H9 (cell line): ENCODE data around the gene STK24. TPM values are rescaled to one million over a fixed set of nuclear protein-coding genes. Genes with fewer than 3 reads are reported as not detected.

Experiments used
- DNase-seq: peaks from one replicate; pipeline ENCODE4 v3.0.0-alpha.2; 2017
- H2AFZ ChIP-seq: one replicate; pipeline ENCODE4 v1.6.1; 2013; ENCODE audit warnings: mild to moderate bottlenecking, low read length, control low read depth, moderate library complexity
- H2AK5ac ChIP-seq: 2 replicates; pipeline ENCODE4 v1.6.1; 2013; ENCODE audit warnings: low read length, control low read depth, mixed read lengths; ENCODE audit not compliant: insufficient read length
- H2BK120ac ChIP-seq: one replicate; pipeline ENCODE4 v1.6.1; 2013; ENCODE audit warnings: low read depth, mild to moderate bottlenecking, low read length, control low read depth, inconsistent platforms; ENCODE audit not compliant: poor library complexity, severe bottlenecking
- H2BK12ac ChIP-seq: 2 replicates; pipeline ENCODE4 v1.6.1; 2013; ENCODE audit warnings: low read length, control low read depth, mixed read lengths, low read depth; ENCODE audit not compliant: insufficient read length
- H2BK15ac ChIP-seq: 2 replicates; pipeline ENCODE4 v1.6.1; 2013; ENCODE audit warnings: low read depth, low read length, control low read depth
- H2BK20ac ChIP-seq: one replicate; pipeline ENCODE4 v1.6.1; 2013; ENCODE audit warnings: low read depth, mild to moderate bottlenecking, low read length, control low read depth, inconsistent platforms; ENCODE audit not compliant: poor library complexity, severe bottlenecking
- H2BK5ac ChIP-seq: 2 replicates; pipeline ENCODE4 v1.6.1; 2013; ENCODE audit warnings: low read length, control low read depth, mixed read lengths; ENCODE audit not compliant: insufficient read length
- H3K14ac ChIP-seq: 2 replicates; pipeline ENCODE4 v1.6.1; 2013; ENCODE audit warnings: low read length, control low read depth; ENCODE audit not compliant: insufficient read depth
- H3K18ac ChIP-seq: 2 replicates; pipeline ENCODE4 v1.6.1; 2013; ENCODE audit warnings: low read depth, mild to moderate bottlenecking, mixed read lengths, low read length, control low read depth; ENCODE audit not compliant: insufficient read length
- H3K23ac ChIP-seq: 2 replicates; pipeline ENCODE4 v1.6.1; 2013; ENCODE audit warnings: low read length, control low read depth, mixed read lengths, low read depth; ENCODE audit not compliant: insufficient read length
- H3K23me2 ChIP-seq: 2 replicates; pipeline ENCODE4 v1.6.1; 2013; ENCODE audit warnings: low read depth, mild to moderate bottlenecking, mixed read lengths, low read length, control low read depth; ENCODE audit not compliant: insufficient read length, poor library complexity, severe bottlenecking
- H3K27ac ChIP-seq: 2 replicates; pipeline ENCODE4 v1.5.1; 2013; ENCODE audit warnings: low read length, control low read depth, mixed read lengths, low read depth; ENCODE audit not compliant: insufficient read length
- H3K27me3 ChIP-seq: 2 replicates; pipeline ENCODE4 v1.6.1; 2013; ENCODE audit warnings: low read length, control low read depth, inconsistent platforms; ENCODE audit not compliant: insufficient read depth
- H3K4ac ChIP-seq: 2 replicates; pipeline ENCODE4 v1.6.1; 2013; ENCODE audit warnings: low read depth, mild to moderate bottlenecking, control low read depth, inconsistent platforms, low read length, moderate library complexity
- H3K4me1 ChIP-seq: 2 replicates; pipeline ENCODE4 v1.6.1; 2013; ENCODE audit warnings: low read length, control low read depth, inconsistent platforms; ENCODE audit not compliant: insufficient read depth
- H3K4me2 ChIP-seq: 2 replicates; pipeline ENCODE4 v1.6.1; 2013; ENCODE audit warnings: low read length, control low read depth, mixed read lengths; ENCODE audit not compliant: insufficient read length, insufficient read depth
- H3K56ac ChIP-seq: 2 replicates; pipeline ENCODE4 v1.6.1; 2013; ENCODE audit warnings: low read depth, mild to moderate bottlenecking, mixed read lengths, low read length, control low read depth; ENCODE audit not compliant: insufficient read length
- H3K79me1 ChIP-seq: 2 replicates; pipeline ENCODE4 v1.6.1; 2013; ENCODE audit warnings: low read depth, mild to moderate bottlenecking, moderate library complexity, low read length, control low read depth, inconsistent platforms; ENCODE audit not compliant: insufficient read depth, poor library complexity, severe bottlenecking
- H3K79me2 ChIP-seq: 2 replicates; pipeline ENCODE4 v1.6.1; 2013; ENCODE audit warnings: low read length, control low read depth, inconsistent platforms; ENCODE audit not compliant: insufficient read depth
- H3K9ac ChIP-seq: 2 replicates; pipeline ENCODE4 v1.6.1; 2013; ENCODE audit warnings: low read length, control low read depth, mixed read lengths; ENCODE audit not compliant: insufficient read length; ENCODE audit errors: extremely low read depth
- H3K9me3 ChIP-seq: one replicate; pipeline ENCODE4 v1.6.1; 2013; ENCODE audit warnings: low read depth, low read length, inconsistent platforms; ENCODE audit not compliant: control insufficient read depth
- H3T11ph ChIP-seq: one replicate; pipeline ENCODE4 v1.6.1; 2013; ENCODE audit warnings: mild to moderate bottlenecking, low read length, control low read depth, inconsistent platforms
- H4K20me1 ChIP-seq: one replicate; pipeline ENCODE4 v1.6.1; 2013; ENCODE audit not compliant: control insufficient read depth, insufficient read length, insufficient read depth
- H4K5ac ChIP-seq: 2 replicates; pipeline ENCODE4 v1.6.1; 2013; ENCODE audit warnings: low read depth, mild to moderate bottlenecking, mixed read lengths, low read length, control low read depth; ENCODE audit not compliant: insufficient read length
- H4K8ac ChIP-seq: replicated peaks from 2 replicates; pipeline ENCODE4 v1.6.1; 2013; ENCODE audit warnings: low read length, control low read depth, mixed read lengths, low read depth; ENCODE audit not compliant: insufficient read length
- H4K91ac ChIP-seq: 2 replicates; pipeline ENCODE4 v1.6.1; 2013; ENCODE audit warnings: low read depth, mild to moderate bottlenecking, moderate library complexity, mixed read lengths, low read length, control low read depth; ENCODE audit not compliant: insufficient read length
- H3K27ac Mint-ChIP-seq, 3 experiments: 2 replicates in 2 of 3; 3 replicates in 1 of 3; pipeline ENCODE4 v1.8.0; 2020 to 2021; ENCODE audit warnings: mixed read lengths in 3 of 3, mild to moderate bottlenecking in 1 of 3, moderate library complexity in 1 of 3
- H3K27me3 Mint-ChIP-seq: 2 replicates; pipeline ENCODE4 v1.8.0; 2021; ENCODE audit warnings: low read depth, mild to moderate bottlenecking, moderate library complexity, mixed read lengths
- H3K36me3 Mint-ChIP-seq, 3 experiments: 2 replicates in 2 of 3; 3 replicates in 1 of 3; pipeline ENCODE4 v1.8.0; 2020 to 2021; ENCODE audit warnings: low read depth in 3 of 3, mixed read lengths in 3 of 3; ENCODE audit not compliant: insufficient read depth in 1 of 3
- H3K4me1 Mint-ChIP-seq, 2 experiments: 2 replicates each; pipeline ENCODE4 v1.8.0; 2020; ENCODE audit warnings: mixed read lengths in 2 of 2
- H3K4me3 Mint-ChIP-seq, 2 experiments: 2 replicates in 1 of 2; 3 replicates in 1 of 2; pipeline ENCODE4 v1.8.0; 2020 to 2021; ENCODE audit warnings: mild to moderate bottlenecking in 2 of 2, mixed read lengths in 2 of 2, moderate library complexity in 1 of 2
- H3K9me3 Mint-ChIP-seq, 2 experiments: 2 replicates in 1 of 2; 3 replicates in 1 of 2; pipeline ENCODE4 v1.8.0; 2020; ENCODE audit warnings: mild to moderate bottlenecking in 2 of 2, mixed read lengths in 2 of 2, moderate library complexity in 1 of 2
- WGBS: extraction: QIAGEN DNeasy Blood & Tissue Kit; methylation state at CpG from one replicate; pipeline ENCODE4 v1.1.7; 2013; ENCODE audit warnings: missing lambda C conversion rate, low lambda C conversion rate, mixed read lengths; ENCODE audit not compliant: insufficient read length; ENCODE audit errors: extremely low coverage; 5-methylcytosine and 5-hydroxymethylcytosine counted together
- total RNA-seq: library from RNA; stranded (reverse); gene quantifications from 2 replicates; pipeline ENCODE4 v1.2.1, GENCODE V29; 2021
- TF ChIP-seq, protein P1 (sequence below): fragments of 200-600 bp; sonication (generic); conservative IDR thresholded peaks from 3 replicates; pipeline ENCODE4 v1.8.0; 2021; ENCODE audit warnings: antibody characterized with exemption, mild to moderate bottlenecking

Gene STK24
- total RNA-seq, 1 experiment from 2014 or later: 134 TPM

DNA sequence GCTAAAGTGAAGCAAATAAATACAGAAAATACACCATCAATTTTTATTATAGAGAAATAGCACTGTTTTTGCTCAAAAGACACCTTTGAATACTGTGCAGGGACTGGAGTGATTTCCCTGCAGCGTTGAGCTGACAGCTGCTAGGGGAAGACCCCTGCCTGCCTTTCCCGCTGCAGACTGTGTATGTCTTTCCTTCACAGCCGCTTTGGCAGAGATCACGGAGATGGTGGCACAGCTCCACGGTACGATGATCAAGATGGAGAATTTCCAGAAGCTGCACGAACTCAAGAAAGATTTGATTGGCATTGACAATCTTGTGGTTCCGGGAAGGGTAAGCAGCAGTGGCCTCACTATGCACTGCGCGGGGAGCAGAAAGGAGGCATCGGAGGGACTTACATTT lies 141.5 kb downstream of the STK24 start:
- Histone ChIP-seq H2BK120ac (no peak overlapping the region), H4K20me1 (no peaks in the 10 kb centered on the region), H2AK5ac (no peak overlapping the region), H2BK12ac (no peak overlapping the region), H3K27me3 (no peaks in the 10 kb centered on the region), H3K23ac (no peak overlapping the region), H3K79me1 (no peaks in the 10 kb centered on the region), H3K23me2 (no peaks in the 10 kb centered on the region), H2BK15ac (no peak overlapping the region), H3K9me3 (no peaks in the 10 kb centered on the region), H3T11ph (no peak overlapping the region), H4K8ac (no peak overlapping the region), H2AFZ (no peak overlapping the region), H3K4ac (no peak overlapping the region), H3K18ac (no peak overlapping the region), H3K4me1 (no peaks in the 10 kb centered on the region), H3K27ac (no peak overlapping the region), H4K5ac (no peak overlapping the region), H3K4me2 (no peak overlapping the region), H2BK20ac (no peak overlapping the region), H4K91ac (no peak overlapping the region), H3K79me2 (no peaks in the 10 kb centered on the region), H3K9ac (no peak overlapping the region), H3K56ac (no peak overlapping the region), H2BK5ac (no peak overlapping the region), H3K14ac (no peak overlapping the region)
- peaks cover 2 to 3% of the 10 kb centered on the region in 2 experiments; a peak in 2 of 4 replicates for H3K4me1 Mint-ChIP-seq
- H3K9me3 Mint-ChIP-seq: no peaks in the 10 kb centered on the region
- H3K27me3 Mint-ChIP-seq: no peaks in the 10 kb centered on the region
- no peak overlapping the region for H3K4me3 Mint-ChIP-seq
- H3K27ac Mint-ChIP-seq: peak overlapping the region in 1 of 3 experiments; percentile 78; a peak in 2 of 7 replicates
- DNase-seq: no peak
- WGBS: no CpG with 5 or more reads among the region's 11 CpGs
- TF ChIP-seq, protein P1, sequence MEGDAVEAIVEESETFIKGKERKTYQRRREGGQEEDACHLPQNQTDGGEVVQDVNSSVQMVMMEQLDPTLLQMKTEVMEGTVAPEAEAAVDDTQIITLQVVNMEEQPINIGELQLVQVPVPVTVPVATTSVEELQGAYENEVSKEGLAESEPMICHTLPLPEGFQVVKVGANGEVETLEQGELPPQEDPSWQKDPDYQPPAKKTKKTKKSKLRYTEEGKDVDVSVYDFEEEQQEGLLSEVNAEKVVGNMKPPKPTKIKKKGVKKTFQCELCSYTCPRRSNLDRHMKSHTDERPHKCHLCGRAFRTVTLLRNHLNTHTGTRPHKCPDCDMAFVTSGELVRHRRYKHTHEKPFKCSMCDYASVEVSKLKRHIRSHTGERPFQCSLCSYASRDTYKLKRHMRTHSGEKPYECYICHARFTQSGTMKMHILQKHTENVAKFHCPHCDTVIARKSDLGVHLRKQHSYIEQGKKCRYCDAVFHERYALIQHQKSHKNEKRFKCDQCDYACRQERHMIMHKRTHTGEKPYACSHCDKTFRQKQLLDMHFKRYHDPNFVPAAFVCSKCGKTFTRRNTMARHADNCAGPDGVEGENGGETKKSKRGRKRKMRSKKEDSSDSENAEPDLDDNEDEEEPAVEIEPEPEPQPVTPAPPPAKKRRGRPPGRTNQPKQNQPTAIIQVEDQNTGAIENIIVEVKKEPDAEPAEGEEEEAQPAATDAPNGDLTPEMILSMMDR: no peak
- H3K36me3 Mint-ChIP-seq: peaks cover 2 to 52% (median 35%) of the 10 kb centered on the region in 3 experiments; a peak in 5 of 7 replicates
